ENCODE measurements around the gene MAP2K1.

The MAP2K1 gene

DNA sequence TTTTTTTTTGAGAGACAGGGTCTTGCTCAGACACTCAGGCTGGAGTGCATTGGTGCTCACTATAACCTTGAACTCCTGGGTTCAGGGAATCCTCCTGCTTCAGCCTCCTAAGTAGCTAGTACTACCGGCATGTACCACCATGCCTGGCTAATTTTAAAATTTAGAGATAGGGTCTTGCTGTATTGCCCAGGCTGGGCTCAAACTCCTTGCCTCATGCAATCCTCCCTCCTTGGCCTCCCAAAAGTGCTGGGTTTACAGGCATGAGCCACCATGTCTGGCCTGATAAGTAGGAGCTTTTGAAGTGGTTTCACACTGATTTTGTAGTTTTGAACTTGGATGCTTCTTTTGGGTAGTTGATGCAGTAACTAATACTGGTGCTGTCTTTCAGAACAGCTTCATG lies 7.8 kb downstream of the MAP2K1 start:
- DNase-seq (ENCODE audit: low read depth) = no peak

DNA sequence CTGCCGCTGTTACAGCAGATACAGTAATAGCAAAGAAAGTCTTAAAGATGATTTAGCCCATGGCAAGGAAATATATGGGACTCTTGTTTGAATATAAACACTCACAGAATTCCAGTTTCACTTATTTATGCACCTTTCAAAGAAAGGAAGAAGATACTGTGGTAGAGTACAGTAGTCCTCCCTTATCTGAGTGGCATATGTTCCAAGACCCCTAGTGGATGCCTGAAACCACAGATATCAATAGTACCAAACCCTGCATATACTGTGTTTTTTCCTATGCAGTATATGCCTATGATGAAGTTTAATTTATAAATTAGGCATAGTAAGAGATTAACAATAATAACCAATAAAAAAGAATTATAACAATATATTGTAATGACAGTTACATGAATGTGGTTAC lies 8.2 kb downstream of the MAP2K1 start:
- DNase-seq (ENCODE audit: low read depth) = no peak

DNA sequence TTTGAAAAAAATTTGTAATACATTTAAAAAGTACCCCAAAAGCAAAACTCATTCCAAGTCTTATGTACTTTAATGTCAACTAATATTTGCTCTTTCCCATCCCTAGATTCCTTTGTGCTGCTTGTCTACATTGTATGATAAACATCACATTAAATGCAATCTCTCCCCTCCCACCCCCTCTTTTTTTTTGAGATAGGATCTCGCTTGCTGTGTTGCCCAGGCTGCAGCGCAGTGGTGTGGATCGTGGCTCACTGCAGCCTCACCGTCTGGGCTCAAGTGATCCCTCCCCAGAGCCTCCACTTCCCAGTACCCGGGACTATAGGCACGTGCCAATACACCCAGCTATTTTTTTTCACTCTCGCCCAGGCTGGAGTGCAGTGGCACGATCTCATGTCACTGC lies 12.6 kb downstream of the MAP2K1 start:
- no peak for DNase-seq (ENCODE audit: low read depth)

DNA sequence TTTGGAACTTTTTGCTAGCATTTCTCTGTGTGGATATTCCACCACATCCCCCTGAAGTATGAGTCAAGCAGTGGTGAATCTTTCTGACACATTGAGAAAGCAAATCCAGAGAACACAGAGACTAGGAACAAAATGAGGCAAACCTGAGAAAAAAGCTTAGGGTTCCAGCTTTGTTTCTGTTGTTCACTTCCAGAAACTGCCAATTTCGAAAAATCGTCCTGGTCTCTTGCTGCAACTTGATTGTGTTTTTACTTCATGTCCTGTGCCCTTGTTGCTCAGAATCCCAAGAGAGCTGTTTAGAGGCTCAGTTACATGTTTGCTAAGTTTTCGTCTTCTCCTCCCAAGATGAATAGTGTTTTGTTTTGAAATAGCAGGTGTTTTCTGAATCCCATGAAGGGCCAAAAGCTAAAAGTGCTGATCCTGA lies 13.7 kb downstream of the MAP2K1 start:
- no peak for DNase-seq (ENCODE audit: low read depth)

DNA sequence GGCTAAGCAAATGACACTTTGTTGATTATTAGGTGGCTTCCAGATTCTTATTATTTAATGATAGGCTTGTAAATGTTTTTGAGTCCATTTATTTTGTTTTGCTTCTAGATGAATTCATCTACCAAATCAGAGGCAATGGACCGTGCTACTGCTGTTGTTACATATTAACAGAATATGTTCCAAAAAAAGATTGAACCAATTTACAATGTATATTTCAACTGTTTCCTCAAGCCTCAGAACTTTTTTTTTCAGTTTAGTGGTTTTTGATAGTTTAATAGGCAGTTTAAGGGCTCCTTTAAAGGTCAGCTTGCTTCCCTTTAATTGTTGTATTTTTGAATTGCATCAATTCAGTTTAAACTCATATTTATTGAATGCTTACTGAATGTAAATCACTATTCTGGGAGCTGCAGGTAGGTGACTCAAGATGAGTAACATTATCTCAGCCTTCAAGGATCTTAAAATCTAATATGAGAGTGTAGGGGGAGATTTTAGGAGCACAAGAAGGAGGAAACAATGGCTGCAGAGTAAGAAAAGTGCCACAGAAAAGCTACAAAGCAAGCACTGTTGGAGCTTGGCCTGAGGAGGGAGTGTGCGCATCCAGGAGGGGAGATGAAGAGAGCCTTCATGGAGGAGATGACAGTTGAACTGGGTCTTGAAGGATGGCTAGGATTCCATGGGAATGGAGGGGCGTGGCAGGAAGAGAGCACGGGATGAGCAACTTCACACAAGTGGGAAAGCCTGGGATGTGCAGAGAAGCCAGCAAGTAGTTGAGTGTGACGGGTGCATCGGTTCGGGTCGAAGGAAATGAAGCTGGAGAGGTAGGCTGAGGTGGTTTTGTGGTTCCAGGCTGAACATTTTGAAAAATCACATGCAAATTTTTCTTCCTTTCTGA lies 14.7 kb downstream of the MAP2K1 start:
- DNase-seq (ENCODE audit: low read depth) = no peak

DNA sequence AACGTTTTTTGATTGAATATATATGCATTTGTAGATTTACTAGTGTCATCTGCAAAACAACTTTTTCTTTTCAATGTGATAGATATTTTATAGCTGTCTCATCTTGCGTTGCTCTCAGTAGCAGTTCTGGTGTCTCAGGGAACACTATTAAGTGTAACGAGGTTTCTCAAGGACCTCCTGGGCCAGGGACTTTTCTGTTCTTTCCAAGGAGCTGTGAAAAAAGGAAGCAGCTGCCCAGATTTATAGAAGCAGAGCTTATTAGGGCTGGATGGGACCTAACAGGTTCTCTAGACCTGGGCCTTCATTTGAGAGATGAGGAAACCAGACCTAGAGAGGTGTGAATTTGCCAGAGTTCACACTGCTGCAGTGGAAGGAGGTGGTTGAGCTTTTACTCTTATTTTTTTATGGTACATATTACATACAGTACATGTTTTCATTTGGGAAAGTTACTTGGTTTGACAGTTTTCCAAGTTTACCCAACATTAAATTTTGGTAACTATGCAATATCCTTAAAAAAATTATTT lies 16.1 kb downstream of the MAP2K1 start:
- DNase-seq (ENCODE audit: low read depth) = no peak

DNA sequence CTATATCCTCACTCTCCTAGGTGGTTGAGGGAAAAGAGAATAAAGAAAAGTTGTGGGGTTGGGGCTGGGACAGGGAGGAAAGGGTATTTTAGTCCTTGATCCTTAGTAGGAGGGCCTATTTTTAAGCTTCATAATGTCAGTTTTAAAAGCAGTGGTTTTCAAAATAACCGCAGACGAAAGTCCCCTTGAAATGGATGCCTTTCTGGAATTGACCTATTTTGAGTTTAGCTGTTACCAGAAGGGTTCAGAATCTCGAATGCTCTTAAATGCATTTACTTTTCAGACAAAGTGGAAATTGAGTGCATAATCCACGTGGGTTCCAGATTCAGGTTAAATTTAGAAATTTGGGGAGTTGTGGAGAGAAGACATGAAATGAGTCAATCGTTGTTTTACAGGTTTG lies 16.6 kb downstream of the MAP2K1 start:
- no peak for DNase-seq (ENCODE audit: low read depth)

DNA sequence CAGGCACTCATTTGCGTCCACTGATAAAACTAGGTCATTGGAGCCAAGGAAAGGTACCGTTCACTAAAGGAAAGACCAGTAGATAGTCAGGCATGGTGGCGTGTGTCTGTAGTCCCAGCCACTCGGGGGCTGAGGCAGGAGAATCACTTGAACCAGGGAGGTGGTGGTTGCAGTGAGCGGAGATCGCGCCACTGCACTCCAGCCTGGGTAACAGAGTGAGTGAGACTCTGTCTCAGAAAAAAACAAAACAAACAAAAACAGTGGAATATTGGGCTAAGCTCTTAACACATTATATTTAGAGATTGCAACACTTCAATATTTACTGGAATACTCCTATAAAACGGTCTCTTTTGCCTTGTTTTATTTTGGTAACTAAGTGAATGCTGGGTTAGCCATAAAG lies 17.4 kb downstream of the MAP2K1 start:
- no peak for DNase-seq (ENCODE audit: low read depth)

DNA sequence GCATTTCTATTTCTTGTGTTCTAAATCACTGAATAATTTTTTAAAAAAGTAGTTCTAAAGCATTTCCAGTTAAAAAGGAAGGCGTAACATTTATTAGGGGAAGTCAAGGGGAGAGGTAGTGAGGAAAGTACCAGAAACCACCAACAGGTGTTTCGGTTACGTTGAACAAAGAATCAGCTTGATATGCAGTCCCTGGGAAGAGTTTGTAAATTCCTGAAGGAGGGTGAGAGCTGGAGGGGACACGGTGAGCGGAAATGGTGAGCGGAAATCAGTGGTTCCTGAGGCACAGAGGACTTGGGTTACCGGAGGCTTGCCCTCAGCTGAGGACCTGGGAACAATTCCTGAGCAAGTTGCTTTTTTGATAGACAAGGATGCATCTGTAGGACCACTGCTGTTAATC lies 17.8 kb downstream of the MAP2K1 start:
- DNase-seq (ENCODE audit: low read depth) = no peak

DNA sequence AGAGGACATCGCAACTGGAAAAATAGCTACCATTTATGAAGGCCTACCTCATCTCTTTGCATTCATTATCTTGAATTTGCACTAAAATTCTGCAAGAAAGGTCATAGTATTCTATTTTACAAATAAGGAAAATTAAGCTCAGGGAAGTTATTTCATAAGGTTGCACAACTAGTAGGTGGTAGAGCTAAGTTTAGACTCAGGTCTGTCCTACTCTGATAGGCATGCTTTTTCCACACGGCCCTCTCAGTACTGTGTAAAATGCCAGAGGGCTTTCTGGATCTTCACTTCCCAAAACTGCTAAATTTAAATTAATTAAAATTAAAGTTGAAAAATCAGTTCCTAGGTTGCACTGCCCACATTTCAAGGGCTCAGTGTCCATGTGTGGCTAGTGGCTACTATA lies 18.3 kb downstream of the MAP2K1 start:
- DNase-seq (ENCODE audit: low read depth) = no peak

DNA sequence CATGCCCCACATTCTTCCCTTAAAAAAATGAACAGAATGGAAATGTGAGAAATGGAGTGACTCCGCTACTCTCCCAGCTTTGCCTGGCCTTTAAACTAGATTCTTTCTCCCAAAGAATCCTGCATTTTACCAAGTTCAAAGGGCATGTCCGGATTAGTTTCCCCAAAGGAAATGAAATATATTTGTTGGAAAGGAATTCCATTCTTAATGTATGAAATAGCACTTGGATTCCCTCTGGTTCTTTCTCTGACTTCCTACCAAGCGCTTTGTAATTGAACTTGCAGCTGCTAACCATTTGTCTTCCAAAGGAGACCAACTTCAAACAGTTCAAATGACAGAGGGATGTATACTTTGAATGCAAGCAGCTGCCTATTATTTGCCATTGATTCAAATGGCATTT lies 18.9 kb downstream of the MAP2K1 start:
- no peak for DNase-seq (ENCODE audit: low read depth)

DNA sequence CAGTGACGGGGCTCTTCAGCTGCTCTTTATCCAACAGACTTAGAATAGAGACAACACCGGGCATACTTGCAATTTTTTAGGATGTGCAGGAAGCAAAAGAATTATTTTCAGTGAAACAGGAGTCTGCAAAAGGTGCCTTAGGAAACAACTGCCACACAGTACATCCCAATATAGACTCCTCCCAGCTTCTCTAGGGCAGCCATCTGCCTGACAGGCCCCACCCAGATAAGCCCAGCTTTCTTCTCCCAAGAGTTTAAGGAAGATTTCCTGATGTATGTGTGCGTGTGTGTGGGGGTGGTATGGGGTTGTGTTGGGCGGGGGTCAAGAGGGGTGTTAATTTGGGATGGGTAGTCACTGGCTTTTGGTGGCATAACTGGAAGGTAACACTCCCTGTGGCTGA lies 21.5 kb downstream of the MAP2K1 start:
- DNase-seq (ENCODE audit: low read depth) = no peak

DNA sequence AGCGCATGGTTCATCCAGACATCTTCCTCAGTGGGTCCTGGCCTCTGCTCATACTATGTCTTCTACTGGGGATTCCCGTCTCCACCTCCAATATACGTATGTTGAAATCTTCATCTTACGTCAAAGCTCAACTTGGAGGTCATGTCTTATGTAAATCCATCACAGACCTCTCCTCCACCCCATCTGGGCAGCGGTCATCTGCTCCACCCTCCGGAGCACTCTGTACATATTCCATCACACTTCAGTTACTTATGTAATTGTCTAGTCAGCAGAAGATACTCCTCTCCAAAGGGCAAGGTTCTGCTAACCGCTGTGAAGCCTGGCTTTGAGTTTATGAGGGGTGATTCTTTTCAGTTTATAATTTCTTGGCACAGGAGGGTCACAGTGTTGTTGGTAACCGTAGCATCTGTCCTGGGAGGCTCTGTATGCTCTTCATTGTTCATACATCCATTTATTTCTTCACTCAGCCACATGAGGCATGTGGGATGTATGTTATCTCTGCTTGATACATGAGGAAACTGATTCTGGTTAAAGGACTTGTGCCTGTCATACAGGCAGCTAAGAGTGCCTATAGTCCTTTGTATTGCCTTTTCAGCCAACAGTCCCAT lies 22.1 kb downstream of the MAP2K1 start:
- DNase-seq (ENCODE audit: low read depth) = no peak

DNA sequence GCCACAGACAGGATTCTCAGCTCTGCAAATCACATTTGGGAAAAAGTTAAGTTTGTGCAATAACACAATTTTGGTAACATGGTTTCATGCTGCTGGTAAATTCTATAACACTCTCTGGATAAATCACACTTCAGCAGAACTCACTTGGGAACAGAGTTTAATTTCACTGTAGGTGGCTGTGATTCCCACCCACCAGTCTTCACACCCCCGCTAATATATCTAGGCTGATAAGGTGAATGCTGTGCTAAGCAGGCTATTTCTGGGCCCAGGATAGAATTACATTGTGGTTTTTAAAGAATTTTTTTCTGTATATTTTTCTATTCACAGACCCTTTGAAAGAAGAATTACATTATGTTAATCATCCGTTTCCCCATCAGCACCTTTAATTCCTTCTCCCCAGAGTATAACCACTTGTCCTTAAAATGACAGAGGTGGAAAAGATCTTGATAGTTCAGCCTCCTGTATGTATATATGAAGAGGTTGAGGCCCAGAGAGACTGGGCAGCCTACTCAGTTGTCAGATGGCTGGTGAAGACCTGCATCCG lies 22.9 kb downstream of the MAP2K1 start:
- DNase-seq (ENCODE audit: low read depth) = no peak

DNA sequence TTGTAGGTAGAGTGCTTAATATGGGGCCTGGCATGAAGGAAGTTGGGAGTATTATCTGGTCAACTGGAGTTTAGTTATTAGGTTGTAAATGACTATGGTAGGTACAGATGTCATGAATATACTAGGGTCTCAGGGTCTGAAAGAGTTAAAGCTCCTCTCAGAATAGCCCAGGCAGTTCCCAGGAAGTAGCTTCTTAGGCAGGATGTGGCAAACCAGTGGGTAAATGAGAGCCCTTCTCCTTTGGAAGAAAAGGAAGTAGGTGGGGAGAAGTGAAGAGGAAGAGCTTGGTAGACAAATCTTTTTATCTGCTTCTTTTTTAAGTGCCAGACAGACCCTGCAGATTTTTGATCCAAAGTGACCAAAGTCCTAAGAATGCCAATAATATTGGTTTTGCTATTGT lies 24.5 kb downstream of the MAP2K1 start:
- DNase-seq (ENCODE audit: low read depth) = no peak

DNA sequence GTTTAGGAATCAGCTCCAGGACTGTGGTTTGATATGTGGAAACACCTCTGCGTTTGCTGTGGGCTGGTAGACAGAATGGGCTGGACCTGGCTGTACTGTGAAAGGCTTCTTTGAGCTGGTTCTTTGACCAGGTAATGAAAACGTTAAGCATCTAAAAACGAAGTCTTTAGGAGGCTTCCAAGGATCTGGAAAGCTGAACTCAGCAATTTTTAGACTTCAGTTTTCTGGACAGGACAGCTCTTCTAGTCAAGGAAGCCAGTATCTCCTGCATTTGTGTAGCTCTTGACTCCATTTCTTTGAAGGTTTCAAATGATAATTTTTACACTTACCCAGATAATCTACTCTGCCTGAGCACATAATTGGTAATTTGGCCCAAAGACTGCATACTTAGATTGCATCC lies 25.5 kb downstream of the MAP2K1 start:
- no peak for DNase-seq (ENCODE audit: low read depth)

DNA sequence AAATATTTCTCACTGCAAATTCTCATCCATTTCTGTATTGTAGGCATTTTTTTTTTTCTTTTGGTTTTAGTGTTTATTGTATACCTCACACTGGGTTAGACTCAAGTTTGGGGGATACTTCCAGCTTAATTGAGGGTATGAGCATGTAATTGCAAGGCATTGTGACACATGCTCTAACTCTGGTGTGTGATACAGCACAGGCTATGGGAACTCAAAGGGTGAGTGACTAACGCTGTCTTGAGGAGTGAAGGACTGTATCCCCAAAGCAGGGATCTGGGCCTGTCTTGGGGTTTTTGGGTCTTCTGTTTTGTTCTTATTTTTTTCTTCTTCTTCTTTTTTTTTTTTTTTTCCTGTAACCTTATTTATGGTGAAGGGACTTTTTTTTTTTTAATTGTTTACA lies 26.9 kb downstream of the MAP2K1 start:
- no peak for DNase-seq (ENCODE audit: low read depth)

DNA sequence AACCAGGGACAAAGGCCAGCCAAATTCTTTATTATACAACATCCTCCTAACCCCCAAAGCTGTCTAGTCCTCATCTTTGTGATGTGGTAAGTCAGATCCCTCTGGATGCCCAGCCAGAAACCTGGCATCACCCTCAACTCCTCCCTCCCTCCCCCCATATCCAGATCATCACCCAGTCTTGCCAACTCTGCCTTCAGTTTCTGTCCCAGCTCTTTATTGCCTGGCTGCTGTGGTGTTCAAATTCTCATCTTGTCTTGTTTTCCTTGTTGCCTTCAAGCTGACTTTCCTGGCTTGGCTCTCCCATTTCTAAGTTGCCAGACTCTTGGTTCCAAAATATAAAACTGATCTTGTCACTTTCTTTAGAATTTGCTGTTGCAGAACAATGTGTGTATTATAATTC lies 28.6 kb downstream of the MAP2K1 start:
- no peak for DNase-seq (ENCODE audit: low read depth)

DNA sequence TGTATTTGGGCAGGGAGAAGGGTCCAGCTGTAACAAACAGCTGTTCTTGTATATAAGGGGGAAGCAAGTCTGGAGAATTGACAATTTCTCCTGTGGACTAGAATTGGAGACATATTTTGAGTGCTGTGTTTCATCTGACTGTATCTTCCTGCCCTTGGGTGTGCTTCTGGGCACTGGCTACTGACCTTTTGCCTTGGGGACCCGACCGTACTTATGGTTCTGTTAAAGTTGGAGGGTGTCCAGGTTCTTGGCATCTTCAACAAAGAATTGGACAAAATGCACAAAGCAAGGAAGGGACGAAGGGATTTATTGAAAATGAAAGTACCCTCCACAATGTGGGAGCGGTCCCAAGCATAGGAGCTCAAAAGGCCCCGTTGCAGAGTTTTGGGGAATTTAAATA lies 31.0 kb downstream of the MAP2K1 start:
- DNase-seq (ENCODE audit: low read depth) = no peak

DNA sequence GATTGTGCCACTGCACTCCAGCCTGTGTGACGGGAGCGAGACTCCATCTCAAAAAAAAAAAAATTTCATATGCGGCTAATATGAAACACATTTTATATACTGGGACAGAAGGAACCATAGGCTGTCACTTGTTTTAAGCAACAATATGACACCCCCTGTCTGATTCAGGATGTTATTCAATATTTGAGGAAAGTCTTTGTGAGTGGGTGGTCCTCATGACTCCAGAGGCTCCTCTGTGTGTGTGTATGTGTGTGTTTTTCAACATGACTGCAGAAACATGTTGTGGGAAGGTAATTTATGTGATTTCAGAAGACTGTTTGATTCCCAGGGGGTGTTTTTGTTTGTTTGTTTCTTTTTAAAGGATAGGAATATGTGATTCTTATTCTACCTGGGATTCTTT lies 32.8 kb downstream of the MAP2K1 start:
- no peak for DNase-seq (ENCODE audit: low read depth)

DNA sequence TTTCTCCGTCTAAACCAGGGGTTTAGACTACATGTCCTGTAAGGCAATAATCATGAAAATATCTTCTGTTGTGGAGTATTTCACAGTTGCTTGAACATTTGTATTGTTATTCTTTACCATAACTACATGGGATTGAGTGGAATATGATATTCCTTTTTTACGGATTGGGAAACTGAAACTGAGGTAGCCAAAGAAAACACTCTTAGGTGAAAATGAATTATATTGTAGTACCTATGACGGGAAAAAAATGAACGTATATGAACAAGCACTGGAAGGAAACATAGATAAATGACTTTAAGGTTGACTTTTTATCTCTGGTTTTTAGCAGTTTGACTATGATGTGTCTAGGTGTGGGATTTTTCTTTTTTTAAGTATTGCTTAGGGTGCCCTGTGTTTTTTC lies 35.6 kb downstream of the MAP2K1 start:
- no peak for DNase-seq (ENCODE audit: low read depth)

DNA sequence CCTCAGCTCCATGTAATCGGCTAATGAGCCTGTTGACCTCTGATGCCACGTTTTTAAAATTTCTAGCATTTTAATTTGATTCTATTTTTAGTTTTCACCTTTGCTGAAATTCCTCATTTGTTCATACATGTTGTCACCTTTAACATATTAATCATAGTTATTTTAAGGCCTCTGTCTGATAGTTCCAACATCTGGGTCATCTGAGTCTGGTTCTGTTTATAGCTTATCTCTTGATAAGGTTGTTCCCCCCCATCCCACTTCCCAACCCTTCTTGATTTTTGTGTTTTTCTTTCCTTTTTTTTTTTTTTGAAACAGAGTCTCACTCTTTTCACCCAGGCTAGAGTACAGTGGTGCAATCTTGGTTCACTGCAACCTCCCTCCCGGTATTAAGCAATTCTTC lies 36.4 kb downstream of the MAP2K1 start:
- DNase-seq (ENCODE audit: low read depth) = no peak

DNA sequence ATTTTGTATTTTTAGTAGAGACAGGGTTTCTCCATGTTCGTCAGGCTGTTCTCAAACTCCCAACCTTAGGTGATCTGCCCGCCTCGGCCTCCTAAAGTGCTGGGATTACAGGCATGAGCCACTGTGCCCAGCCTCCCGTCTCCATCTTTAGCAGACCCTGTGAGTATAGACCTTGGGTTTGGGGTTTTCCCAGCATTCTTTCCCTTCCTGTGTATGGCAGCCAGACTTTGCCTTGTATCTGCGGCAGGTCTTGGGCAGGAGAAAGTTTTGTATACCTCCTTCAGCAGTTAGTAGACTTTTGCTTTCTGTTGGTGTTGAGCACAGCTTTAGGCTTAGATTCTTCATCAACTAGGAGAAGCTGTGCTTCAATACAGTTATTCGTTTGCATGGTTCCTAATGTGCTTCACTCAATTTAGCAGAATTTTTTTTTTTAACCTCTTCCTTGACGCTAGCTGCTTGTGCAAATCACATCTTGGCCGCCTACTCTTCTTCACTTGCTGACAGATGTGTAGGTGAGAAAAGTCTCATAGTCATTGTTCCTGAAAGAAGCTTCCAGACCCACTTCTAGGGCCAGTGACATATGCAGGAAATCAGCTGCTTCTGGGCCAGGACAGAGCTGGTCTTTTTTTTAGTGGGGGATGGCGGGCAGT lies 38.4 kb downstream of the MAP2K1 start:
- DNase-seq (ENCODE audit: low read depth) = no peak
